ENCODE measurements around the gene TMEM126A. TPM values are rescaled to one million over a fixed set of nuclear protein-coding genes. Genes with fewer than 3 reads are reported as not detected.
"Not testable (repeated sequence)": the region's sequence is repeated elsewhere in the genome, so short reads cannot be mapped to it uniquely, and the experiment has no call there.

TMEM126A gene
- total RNA-seq, 1 donor from 2014 or later = 40.1 TPM

GRCh38 chr11:85654343-85654742 lies 6.6 kb downstream of the TMEM126A start:
- intact Hi-C loops (cut with micrococcal nuclease) = not testable (repeated sequence)

DNA sequence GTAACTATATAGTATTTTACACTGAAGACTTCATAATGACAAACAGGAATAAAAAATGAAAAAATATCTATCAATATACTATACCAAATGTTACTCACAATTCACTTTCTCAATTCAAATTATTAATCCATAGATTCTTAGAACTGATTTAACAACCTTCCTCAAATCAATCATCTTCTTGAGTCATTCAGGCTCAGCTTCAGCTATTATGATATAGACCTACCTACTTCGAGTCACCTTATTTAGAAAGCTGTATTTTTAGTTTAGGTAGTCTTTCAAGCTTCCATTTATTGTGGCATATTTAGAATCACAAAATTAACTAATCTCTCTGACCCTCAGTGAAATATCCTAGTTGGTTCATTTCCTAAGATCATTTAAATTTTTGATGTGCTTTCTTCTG lies 9.0 kb downstream of the TMEM126A start:
- intact Hi-C loops (cut with micrococcal nuclease) = no loop called here

GRCh38 chr11:85658180-85658579 lies 10.4 kb downstream of the TMEM126A start:
- intact Hi-C loops (cut with micrococcal nuclease) = no loop called here

DNA sequence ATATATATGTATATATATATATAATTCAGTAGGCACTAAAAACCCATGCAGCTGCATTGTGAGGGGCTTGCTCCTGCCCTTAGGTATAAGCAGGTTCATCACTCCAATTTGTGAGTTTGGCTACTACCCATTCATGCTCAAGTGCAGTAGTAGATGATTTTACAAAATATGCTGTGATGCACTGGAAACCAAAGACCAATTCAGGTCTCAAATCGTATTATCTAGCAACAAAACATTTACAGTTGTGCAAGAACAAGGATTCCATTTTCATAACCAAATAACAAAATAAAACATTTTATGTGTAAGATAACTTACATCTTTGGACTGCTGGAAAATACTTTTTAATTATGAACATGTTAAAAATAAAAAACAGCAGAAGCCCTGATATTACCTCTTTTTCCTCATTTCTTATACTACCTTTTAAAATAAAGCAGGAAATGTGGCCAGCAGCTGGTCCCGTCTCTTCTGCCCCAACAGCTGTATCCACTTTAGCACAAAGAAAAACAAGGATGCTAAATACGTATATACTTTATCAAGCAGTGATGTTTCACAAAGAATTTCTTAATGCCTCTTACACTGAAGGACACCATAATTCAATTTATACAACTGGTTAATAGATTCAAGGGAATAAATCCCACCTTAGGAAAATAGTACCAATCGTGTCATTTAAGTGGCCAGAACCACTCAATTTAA lies 14.4 kb downstream of the TMEM126A start:
- intact Hi-C loops (cut with micrococcal nuclease) = loop anchor here (5.0 kb wide), 2 partner anchors 540 to 930 kb away; no protein-coding TSS in a partner anchor

DNA sequence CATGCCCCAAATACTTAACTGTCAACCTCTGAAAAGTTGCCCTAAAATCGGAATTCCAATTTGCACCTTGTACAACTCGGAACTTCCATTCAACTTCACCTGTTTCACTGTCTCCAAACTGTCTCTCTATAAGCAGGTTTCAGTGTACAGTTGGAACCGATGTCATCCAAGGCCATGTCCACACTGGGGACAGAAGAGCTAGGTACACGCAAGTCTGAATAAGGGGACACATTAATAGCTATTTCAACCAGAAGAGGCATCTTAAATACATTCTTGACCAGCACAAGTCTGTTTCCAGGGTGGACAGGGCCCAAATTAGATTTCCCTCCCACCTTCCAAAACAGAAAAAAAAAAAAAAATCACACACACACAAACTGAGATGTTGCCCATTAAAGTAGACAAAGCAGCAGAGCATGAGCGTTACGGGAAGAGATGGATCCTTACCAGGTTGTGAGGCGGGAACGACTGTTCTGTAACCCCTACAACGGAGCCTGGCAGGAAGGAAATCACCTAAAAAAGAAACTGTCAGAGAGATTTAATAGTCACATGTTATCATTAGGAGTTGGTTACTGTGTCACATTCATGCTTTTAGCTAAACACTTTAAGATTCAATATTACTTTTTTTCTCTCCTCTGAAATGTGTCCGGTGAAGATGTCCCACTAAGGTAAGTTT lies 15.4 kb downstream of the TMEM126A start:
- intact Hi-C loops (cut with micrococcal nuclease) = loop anchor here (1.0 to 5.0 kb wide), 3 partner anchors 192 to 929 kb away; partner anchors contain the start of gene CCDC83

- intact Hi-C loops (cut with micrococcal nuclease) = loop anchor here (1.0 to 5.0 kb wide), 8 partner anchors 17 to 928 kb away; partner anchors contain the start of genes CCDC83, TMEM126A and TMEM126B
Measured at GRCh38 chr11:85663753-85664614, 16.2 kb downstream of the TMEM126A start.

DNA sequence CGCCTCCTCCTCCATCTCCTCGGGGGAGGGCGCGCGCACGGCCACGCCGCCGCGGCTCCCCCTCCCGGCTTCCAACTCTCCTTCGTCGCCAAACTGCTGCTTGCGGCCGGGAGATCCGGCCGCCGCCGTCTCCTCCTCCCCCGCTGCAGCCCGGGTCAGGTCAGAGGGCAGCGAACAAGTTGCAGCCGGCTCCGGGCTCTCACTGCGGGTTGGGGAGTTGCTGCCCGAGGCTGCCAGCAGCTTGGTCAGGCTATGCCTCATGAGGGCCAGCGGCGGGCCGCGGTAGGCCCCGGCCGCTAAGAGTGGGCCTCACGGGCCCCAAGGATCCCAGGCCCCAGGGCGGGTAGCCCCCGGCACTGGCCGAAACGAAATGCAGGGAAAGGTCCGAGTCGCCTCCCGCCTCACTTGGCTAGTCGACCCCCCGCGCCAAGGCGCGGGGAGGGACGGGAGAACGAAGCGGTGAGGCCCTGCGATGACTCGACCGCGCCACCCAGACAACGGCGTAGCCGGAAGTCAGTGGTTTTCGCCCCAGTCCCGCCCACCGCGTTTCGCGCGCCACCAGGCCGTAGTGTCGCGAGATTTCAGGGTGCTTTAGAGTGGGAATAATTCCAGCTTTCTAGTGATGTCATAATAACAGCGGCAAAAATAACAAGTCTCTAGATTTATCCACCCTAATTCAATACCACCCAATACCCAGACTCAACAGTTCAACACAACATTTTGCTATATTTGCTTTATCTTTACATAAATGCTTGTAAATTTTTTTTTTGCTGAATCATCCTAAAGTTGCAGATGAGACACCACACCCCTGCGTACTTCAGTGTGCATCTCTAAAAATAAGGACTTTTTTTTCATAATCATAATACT lies 17.1 kb downstream of the TMEM126A start, which contains the start of gene CREBZF:
Gene CREBZF, minus strand, starts transcription at position 515 of the 867 bp plus-strand sequence. Its CDS starts 254 bp downstream, at position 261.
- intact Hi-C loops (cut with micrococcal nuclease) = loop anchor here (1.0 to 5.0 kb wide), 17 partner anchors 17 to 927 kb away; partner anchors contain the start of genes EED, HIKESHI, PICALM and TMEM126A

- intact Hi-C loops (cut with micrococcal nuclease) = loop anchor here (1.0 to 2.0 kb wide), 12 partner anchors 17 to 1141 kb away; partner anchors contain the start of genes EED, HIKESHI and PICALM
Measured at GRCh38 chr11:85665733-85666132, 18.0 kb downstream of the TMEM126A start.

DNA sequence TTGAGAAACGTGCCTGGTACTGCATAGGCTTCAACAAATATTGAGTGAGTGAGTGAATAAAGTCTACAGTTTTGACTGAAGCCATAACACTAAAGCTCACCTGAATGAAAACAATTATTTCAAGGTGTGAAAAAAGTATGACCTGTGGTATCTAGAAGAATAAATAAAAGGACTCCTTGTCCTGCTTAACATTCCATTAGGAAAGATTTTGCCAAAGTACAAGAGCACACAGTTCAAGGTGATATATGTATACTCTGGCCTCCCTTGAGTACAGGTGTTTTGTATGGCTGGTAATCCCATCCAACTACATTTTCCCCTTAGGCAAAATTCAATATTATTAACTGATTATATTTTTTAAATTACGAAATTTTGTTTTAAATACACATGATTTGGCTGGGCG lies 18.9 kb downstream of the TMEM126A start:
- intact Hi-C loops (cut with micrococcal nuclease) = loop anchor here (1.0 kb wide), 1 partner anchor 1140 kb away; no protein-coding TSS in a partner anchor

- intact Hi-C loops (cut with micrococcal nuclease) = no loop called here
Measured at GRCh38 chr11:85668157-85668556, 20.4 kb downstream of the TMEM126A start.

DNA sequence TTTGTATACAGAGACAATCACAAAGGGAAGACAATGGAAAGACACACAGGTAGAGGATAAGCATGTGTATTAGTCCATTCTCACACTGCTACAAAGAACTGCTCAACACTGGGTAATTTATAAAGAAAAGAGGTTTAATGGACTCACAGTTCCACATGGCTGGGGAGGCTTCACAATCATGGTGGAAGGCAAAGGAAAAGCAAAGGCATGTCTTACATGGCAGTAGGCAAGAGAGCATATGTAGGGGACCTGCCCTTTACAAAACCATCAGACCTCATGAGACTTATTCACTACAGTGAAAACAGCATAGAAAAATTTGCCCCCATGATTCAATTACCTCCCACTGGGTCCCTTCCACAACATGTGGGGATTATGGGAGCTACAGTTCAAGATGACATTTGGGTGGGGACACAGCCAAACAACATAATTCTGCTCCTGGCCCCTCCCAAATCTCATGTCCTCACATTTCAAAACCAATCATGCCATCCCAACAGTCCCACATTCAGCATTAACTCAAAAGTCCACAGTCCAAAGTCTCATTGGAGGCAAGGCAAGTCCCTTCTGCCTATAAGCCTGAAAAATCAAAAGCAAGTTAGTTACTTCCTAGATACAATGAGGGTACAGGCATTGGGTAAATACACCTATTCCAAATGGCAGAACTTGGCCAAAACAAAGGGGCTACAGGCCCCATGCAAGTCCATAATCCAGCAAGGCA lies 23.3 kb downstream of the TMEM126A start:
- intact Hi-C loops (cut with micrococcal nuclease) = not testable (repeated sequence)

DNA sequence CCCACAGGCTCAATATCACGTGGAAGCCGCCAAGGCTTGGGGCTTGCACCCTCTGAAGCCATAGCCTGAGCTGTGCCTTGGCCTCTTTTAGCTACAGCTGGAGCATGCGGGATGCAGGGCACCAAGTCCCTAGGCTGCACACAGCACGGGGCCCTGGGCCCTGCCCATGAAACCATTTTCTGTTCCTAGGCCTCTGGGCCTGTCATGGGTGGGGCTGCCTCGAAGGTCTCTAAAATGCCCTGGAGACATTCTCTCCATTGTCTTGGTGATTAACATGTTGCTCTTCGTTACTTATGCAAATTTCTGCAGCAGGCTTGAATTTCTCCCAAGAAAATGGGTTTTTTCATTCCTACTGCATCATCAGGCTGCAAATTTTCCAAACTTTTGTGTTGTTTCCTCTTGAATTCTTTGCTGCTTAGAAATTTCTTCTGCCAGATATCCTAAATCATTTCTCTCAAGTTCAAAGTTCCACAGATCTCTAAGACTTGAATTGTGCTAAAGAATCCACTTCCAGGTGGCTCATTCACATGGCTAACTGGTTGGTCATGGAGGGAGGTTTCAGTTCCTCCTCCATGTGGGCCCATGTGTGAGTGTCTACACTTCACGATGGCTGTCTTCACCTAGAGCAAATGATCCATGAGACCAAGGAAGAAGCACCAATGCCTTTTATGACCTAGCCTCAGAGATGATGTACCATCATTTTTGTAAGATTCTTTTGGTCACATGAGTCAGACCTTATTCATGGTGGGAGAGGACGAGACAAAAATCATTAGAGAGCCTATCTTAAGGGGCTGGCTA lies 24.5 kb downstream of the TMEM126A start:
- intact Hi-C loops (cut with micrococcal nuclease) = no loop called here

GRCh38 chr11:85673393-85673792 lies 25.6 kb downstream of the TMEM126A start:
- intact Hi-C loops (cut with micrococcal nuclease) = no loop called here

DNA sequence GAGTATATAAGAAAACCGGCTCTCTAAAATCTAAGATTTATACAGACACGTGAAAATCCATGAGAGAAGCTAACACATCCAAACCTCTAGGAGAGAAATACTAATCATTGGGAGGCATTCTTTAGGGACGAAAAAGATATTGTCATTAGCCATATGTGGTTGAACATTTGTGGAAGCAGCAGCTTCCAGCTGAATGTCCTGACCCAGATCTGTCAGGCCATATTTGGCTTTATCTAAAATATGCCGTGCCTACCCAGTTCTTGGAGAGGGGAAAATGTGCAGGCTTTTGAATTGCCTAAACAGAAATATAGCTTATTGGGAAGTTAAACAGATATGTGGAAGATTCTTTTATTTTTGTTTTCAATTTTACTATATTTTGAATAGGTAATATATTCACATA lies 31.8 kb downstream of the TMEM126A start:
- intact Hi-C loops (cut with micrococcal nuclease) = no loop called here

DNA sequence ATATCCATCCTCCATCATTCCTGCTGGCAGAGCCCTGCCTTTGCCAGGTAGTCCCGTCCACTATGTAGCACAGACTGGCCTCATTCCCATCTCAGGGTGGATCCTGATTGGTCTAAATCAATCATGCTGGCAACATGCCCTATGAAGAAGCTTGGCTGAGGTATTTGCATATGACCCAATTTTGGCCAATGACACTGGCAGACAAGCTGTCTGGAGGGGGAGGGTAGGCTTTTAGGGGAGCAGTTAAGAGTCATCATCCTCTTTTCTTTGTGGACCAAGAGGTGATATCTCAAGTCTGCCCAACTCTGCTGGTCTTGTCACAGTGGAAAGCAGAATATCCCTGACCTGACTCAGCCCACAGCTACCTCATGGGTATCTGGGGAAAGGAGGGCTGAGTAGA lies 33.1 kb downstream of the TMEM126A start:
- intact Hi-C loops (cut with micrococcal nuclease) = no loop called here

GRCh38 chr11:85682330-85683305 lies 34.9 kb downstream of the TMEM126A start:
- intact Hi-C loops (cut with micrococcal nuclease) = loop anchor here (1.0 kb wide), 2 partner anchors 17 to 54 kb away; partner anchors contain the start of genes CREBZF and TMEM126B

DNA sequence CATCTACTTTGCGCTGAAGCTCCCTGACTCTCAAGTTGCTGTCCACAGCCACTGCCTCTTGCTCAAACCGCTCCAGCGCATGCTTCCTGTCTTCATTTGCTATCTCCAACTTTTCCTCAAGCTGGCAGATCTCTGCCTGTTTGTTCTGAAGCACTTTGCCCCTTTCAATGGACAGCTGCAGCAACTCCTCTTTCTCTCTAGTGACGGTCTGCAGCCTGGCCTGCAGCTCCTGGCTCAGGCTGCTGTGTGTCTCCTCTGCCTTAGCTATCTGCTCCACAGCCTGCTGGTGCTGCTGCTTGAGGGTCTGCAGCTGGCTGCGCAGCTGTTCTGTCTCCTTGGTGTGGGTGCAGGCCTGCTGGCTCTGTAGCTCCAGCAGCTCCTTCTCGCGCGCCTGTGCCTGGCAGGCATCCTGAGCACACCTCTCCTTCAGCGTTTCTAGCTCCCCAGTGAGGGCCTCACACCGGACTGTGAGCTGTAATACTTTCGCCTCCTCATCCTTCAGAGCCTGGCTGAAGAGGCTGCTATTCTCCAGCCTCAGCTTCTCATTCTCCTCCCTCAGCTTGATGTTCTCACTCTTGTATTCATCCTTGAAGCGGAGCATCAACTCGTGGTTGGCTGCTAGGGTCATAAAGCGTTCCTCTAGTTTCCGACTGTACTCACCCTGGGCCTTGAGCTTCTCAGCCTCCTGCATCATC lies 37.5 kb downstream of the TMEM126A start:
- intact Hi-C loops (cut with micrococcal nuclease) = no loop called here

Measured in T-helper 1 cell treated with Interleukin-12 subunit alpha and Interleukin-12 subunit beta and Interleukin-4 antibody, amounts not matched to agents 30 ng/mL and 1 ng/mL, for 36 hours (primary cell).